HepG2 (cell line): ENCODE results near the gene NAGS. TPM values are rescaled to one million over a fixed set of nuclear protein-coding genes. Genes with fewer than 3 reads are reported as not detected.

Experiments
- ATF7 ChIP-seq, 2 experiments: fragments of 450-650 bp in 1 of 2; sonication (generic) in 1 of 2; formaldehyde crosslinking in 1 of 2; IDR thresholded peaks; 2 replicates each; pipeline versions ENCODE4 v1.4.0 to v1.6.1; 2016 to 2020; ENCODE audit warnings: antibody characterized with exemption in 1 of 2, mild to moderate bottlenecking in 1 of 2, missing genetic modification reagents in 1 of 2
- CEBPB ChIP-seq: IDR thresholded peaks from 2 replicates; pipeline ENCODE4 v1.6.1; 2011; ENCODE audit warnings: low read depth, low read length, improper control_type of control experiment, borderline replicate concordance
- ELF3 ChIP-seq: IDR thresholded peaks from 2 replicates; pipeline ENCODE4 v1.6.1; 2016; ENCODE audit warnings: missing genetic modification reagents, missing compliant biosample characterization
- GATAD2A ChIP-seq: IDR thresholded peaks from 2 replicates; pipeline ENCODE4 v1.6.1; 2016
- PITX1 ChIP-seq: sonication (generic); formaldehyde crosslinking; IDR thresholded peaks from 2 replicates; pipeline ENCODE4 v1.5.1; 2020; ENCODE audit warnings: mild to moderate bottlenecking, missing genetic modification reagents
- RARA ChIP-seq: IDR thresholded peaks from 2 replicates; pipeline ENCODE4 v1.6.1; 2016; ENCODE audit warnings: missing genetic modification reagents, missing compliant biosample characterization
- SUZ12 ChIP-seq: fragments of 150-350 bp; IDR thresholded peaks from 2 replicates; pipeline ENCODE4 v1.6.1; 2014; ENCODE audit warnings: low read depth, low read length
- SYNCRIP ChIP-seq: fragments of 200-400 bp; formaldehyde crosslinking; IDR thresholded peaks from 2 replicates; pipeline ENCODE4 v1.6.1; 2018; ENCODE audit warnings: mild to moderate bottlenecking, low read depth, low read length; ENCODE audit not compliant: insufficient read depth
- TBL1XR1 ChIP-seq: fragments of 150-350 bp; IDR thresholded peaks from 2 replicates; pipeline ENCODE4 v1.6.1; 2014; ENCODE audit warnings: borderline replicate concordance, low read length; ENCODE audit not compliant: partially characterized antibody
- TBX3 ChIP-seq: fragments of 450-650 bp; IDR thresholded peaks from 2 replicates; pipeline ENCODE4 v1.6.1; 2017; ENCODE audit warnings: antibody characterized with exemption, mild to moderate bottlenecking, inconsistent platforms, borderline replicate concordance
- TSC22D2 ChIP-seq: sonication (generic); formaldehyde crosslinking; IDR thresholded peaks from 2 replicates; pipeline ENCODE4 v1.5.1; 2020; ENCODE audit warnings: missing genetic modification reagents, mild to moderate bottlenecking, borderline replicate concordance
- ZNF124 ChIP-seq: sonication (generic); formaldehyde crosslinking; IDR thresholded peaks from 2 replicates; pipeline ENCODE4 v1.4.0; 2020; ENCODE audit warnings: missing genetic modification reagents
- ZNF260 ChIP-seq: sonication (generic); formaldehyde crosslinking; IDR thresholded peaks from 2 replicates; pipeline ENCODE4 v1.4.0; 2020; ENCODE audit warnings: missing genetic modification reagents, low read depth, mild to moderate bottlenecking, borderline replicate concordance
- ZNF34 ChIP-seq: sonication (generic); formaldehyde crosslinking; IDR thresholded peaks from 2 replicates; pipeline ENCODE4 v1.4.0; 2020; ENCODE audit warnings: mild to moderate bottlenecking, missing genetic modification reagents, borderline replicate concordance
- ZNF510 ChIP-seq: sonication (generic); formaldehyde crosslinking; IDR thresholded peaks from 2 replicates; pipeline ENCODE4 v1.4.0; 2020; ENCODE audit warnings: low read depth, mild to moderate bottlenecking, missing genetic modification reagents
- polyA plus RNA-seq, 8 experiments: library from polyadenylated mRNA; depleted of rRNA in 3 of 8; stranded (reverse) in 7 of 8; unstranded in 1 of 8; fragments of >200 nt; fragmentation: Illumina TruSeq in 4 of 8; extraction: Trizol in 4 of 8; gene quantifications; 2 replicates each; pipeline versions ENCODE4 v1.2.1 to v1.2.3, GENCODE V29; 2011 to 2016; ENCODE audit warnings: low read depth in 4 of 8, missing spikeins in 1 of 8, mixed read lengths in 1 of 8; ENCODE audit not compliant: insufficient read depth in 1 of 8
- total RNA-seq, 5 experiments: library from RNA; depleted of rRNA; stranded (reverse); fragments of >200 nt; fragmentation: Illumina TruSeq; extraction: Trizol; gene quantifications; 2 replicates each; pipeline ENCODE4 v1.2.3, GENCODE V29; 2016; ENCODE audit warnings: low read depth in 1 of 5
- TF ChIP-seq, protein P1 (sequence below): sonication (generic); formaldehyde crosslinking; IDR thresholded peaks from 2 replicates; pipeline ENCODE4 v1.5.0; 2020; ENCODE audit warnings: mild to moderate bottlenecking, missing genetic modification reagents
- TF ChIP-seq, protein P2 (sequence below): fragments of 450-650 bp; IDR thresholded peaks from 2 replicates; pipeline ENCODE4 v1.6.1; 2016
- TF ChIP-seq, protein P3 (sequence below): sonication (generic); formaldehyde crosslinking; IDR thresholded peaks from 2 replicates; pipeline ENCODE4 v1.4.0; 2020; ENCODE audit warnings: missing genetic modification reagents, borderline replicate concordance
- TF ChIP-seq, protein P4 (sequence below): sonication (generic); formaldehyde crosslinking; conservative IDR thresholded peaks from 2 replicates; pipeline ENCODE4 v1.5.0; 2020; ENCODE audit warnings: missing genetic modification reagents
- TF ChIP-seq, protein P5 (sequence below): sonication (generic); formaldehyde crosslinking; IDR thresholded peaks from 2 replicates; pipeline ENCODE4 v1.4.0; 2020; ENCODE audit warnings: missing genetic modification reagents

NAGS gene
- total and polyA plus RNA-seq, 2 of the 13 experiments (the other 11 are each of a cell fraction or from before 2014, with no cell fraction given): 4.3 to 5.1 TPM

DNA sequence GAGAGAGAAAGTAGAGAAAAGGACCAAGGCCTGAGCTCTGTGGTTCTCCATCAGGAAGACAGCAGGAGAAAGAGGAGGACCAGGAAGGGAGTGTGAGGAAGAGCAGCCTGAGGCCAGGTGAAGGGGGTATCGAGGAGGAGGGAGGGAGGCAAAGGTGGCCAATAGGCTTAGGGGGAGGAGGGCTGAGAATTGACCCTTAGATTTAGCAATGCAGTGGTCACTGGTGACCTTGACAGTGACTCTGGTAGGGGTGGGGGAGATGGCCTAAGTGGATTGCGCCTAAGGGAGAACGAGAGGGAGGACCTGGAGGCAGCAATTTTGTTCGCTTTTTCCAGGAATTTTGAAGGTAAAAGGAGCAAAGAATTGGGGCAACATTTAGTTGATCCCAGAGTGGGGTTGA is 5.4 kb upstream of the NAGS start (continued):
- TF ChIP-seq, protein P1, sequence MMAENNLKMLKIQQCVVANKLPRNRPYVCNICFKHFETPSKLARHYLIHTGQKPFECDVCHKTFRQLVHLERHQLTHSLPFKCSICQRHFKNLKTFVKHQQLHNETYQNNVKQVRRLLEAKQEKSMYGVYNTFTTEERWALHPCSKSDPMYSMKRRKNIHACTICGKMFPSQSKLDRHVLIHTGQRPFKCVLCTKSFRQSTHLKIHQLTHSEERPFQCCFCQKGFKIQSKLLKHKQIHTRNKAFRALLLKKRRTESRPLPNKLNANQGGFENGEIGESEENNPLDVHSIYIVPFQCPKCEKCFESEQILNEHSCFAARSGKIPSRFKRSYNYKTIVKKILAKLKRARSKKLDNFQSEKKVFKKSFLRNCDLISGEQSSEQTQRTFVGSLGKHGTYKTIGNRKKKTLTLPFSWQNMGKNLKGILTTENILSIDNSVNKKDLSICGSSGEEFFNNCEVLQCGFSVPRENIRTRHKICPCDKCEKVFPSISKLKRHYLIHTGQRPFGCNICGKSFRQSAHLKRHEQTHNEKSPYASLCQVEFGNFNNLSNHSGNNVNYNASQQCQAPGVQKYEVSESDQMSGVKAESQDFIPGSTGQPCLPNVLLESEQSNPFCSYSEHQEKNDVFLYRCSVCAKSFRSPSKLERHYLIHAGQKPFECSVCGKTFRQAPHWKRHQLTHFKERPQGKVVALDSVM: no peak
- TF ChIP-seq, protein P2, sequence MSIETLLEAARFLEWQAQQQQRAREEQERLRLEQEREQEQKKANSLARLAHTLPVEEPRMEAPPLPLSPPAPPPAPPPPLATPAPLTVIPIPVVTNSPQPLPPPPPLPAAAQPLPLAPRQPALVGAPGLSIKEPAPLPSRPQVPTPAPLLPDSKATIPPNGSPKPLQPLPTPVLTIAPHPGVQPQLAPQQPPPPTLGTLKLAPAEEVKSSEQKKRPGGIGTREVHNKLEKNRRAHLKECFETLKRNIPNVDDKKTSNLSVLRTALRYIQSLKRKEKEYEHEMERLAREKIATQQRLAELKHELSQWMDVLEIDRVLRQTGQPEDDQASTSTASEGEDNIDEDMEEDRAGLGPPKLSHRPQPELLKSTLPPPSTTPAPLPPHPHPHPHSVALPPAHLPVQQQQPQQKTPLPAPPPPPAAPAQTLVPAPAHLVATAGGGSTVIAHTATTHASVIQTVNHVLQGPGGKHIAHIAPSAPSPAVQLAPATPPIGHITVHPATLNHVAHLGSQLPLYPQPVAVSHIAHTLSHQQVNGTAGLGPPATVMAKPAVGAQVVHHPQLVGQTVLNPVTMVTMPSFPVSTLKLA: no peak
- TF ChIP-seq ZNF260 (CRISPR knock-in tag) (no peak), RARA (CRISPR knock-in tag) (peak; percentile 70), ELF3 (CRISPR knock-in tag) (no peak), ATF7 (IDR thresholded peaks at IDR 0.05) (no peak), ATF7 (CRISPR knock-in tag; IDR thresholded peaks at IDR 0.05) (no peak), ZNF34 (CRISPR knock-in tag) (no peak), GATAD2A (peak; percentile 43; the same call in 1 of the 2 replicates), ZNF510 (CRISPR knock-in tag) (no peak), CEBPB (peak; percentile 21; the same call in 1 of the 2 replicates), TBX3 (no peak), SYNCRIP (no peak), PITX1 (CRISPR knock-in tag) (0 out of 2 replicates have a peak, but pooled peaks have one; percentile 33), TSC22D2 (no peak), SUZ12 (no peak), TBL1XR1 (no peak), ZNF124 (no peak)
- TF ChIP-seq, protein P3, sequence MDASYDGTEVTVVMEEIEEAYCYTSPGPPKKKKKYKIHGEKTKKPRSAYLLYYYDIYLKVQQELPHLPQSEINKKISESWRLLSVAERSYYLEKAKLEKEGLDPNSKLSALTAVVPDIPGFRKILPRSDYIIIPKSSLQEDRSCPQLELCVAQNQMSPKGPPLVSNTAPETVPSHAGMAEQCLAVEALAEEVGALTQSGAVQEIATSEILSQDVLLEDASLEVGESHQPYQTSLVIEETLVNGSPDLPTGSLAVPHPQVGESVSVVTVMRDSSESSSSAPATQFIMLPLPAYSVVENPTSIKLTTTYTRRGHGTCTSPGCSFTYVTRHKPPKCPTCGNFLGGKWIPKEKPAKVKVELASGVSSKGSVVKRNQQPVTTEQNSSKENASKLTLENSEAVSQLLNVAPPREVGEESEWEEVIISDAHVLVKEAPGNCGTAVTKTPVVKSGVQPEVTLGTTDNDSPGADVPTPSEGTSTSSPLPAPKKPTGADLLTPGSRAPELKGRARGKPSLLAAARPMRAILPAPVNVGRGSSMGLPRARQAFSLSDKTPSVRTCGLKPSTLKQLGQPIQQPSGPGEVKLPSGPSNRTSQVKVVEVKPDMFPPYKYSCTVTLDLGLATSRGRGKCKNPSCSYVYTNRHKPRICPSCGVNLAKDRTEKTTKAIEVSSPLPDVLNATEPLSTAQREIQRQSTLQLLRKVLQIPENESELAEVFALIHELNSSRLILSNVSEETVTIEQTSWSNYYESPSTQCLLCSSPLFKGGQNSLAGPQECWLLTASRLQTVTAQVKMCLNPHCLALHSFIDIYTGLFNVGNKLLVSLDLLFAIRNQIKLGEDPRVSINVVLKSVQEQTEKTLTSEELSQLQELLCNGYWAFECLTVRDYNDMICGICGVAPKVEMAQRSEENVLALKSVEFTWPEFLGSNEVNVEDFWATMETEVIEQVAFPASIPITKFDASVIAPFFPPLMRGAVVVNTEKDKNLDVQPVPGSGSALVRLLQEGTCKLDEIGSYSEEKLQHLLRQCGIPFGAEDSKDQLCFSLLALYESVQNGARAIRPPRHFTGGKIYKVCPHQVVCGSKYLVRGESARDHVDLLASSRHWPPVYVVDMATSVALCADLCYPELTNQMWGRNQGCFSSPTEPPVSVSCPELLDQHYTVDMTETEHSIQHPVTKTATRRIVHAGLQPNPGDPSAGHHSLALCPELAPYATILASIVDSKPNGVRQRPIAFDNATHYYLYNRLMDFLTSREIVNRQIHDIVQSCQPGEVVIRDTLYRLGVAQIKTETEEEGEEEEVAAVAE (CRISPR knock-in tag): no peak
- TF ChIP-seq, protein P4, sequence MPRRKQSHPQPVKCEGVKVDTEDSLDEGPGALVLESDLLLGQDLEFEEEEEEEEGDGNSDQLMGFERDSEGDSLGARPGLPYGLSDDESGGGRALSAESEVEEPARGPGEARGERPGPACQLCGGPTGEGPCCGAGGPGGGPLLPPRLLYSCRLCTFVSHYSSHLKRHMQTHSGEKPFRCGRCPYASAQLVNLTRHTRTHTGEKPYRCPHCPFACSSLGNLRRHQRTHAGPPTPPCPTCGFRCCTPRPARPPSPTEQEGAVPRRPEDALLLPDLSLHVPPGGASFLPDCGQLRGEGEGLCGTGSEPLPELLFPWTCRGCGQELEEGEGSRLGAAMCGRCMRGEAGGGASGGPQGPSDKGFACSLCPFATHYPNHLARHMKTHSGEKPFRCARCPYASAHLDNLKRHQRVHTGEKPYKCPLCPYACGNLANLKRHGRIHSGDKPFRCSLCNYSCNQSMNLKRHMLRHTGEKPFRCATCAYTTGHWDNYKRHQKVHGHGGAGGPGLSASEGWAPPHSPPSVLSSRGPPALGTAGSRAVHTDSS (CRISPR knock-in tag): no peak
- TF ChIP-seq, protein P5, sequence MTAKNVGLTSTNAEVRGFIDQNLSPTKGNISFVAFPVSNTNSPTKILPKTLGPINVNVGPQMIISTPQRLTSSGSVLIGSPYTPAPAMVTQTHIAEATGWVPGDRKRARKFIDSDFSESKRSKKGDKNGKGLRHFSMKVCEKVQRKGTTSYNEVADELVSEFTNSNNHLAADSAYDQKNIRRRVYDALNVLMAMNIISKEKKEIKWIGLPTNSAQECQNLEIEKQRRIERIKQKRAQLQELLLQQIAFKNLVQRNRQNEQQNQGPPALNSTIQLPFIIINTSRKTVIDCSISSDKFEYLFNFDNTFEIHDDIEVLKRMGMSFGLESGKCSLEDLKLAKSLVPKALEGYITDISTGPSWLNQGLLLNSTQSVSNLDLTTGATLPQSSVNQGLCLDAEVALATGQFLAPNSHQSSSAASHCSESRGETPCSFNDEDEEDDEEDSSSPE (CRISPR knock-in tag): no peak
